ENCODE results near the gene RTP1. TPM values are rescaled to one million over a fixed set of nuclear protein-coding genes. Genes with fewer than 3 reads are reported as not detected.

Gene RTP1
- total RNA-seq, 1 experiment from 2014 or later = not detected

- POLR2A ChIA-PET (ENCODE audit: unreplicated experiment) = interaction anchor here (0.6 kb wide), 1 partner anchor 654 kb away, joined by 4 read pairs; no protein-coding TSS in a partner anchor
- H3K9me2 ChIP-seq (ENCODE audit: insufficient read depth) = no peaks in the 10 kb centered on the region
- H3K79me2 ChIP-seq (ENCODE audit: low read depth) = no peaks in the 10 kb centered on the region
- no peaks in the 10 kb centered on the region for H3K27me3 ChIP-seq (ENCODE audit: insufficient read depth, low read depth)
- CTCF ChIA-PET = no interaction called here
- no TSS peak for BruUV-seq (replicated peaks)
- TF ChIP-seq EZH2 (IDR thresholded peaks at IDR 0.05; ENCODE audit: low read depth) = no peak
- TF ChIP-seq CTCF (conservative IDR thresholded peaks at IDR 0.05) = no peak
- no peak overlapping the region for H3K27ac ChIP-seq
- no peak overlapping the region for H2AFZ ChIP-seq
- H3K4me2 ChIP-seq = no peak overlapping the region
- intact Hi-C loops (cut with micrococcal nuclease; ENCODE audit: unreplicated experiment) = no loop called here
- no peak for DNase-seq
- no peaks in the 10 kb centered on the region for H4K20me1 ChIP-seq (ENCODE audit: insufficient read depth)
- H3F3A ChIP-seq (ENCODE audit: insufficient read depth, low read depth) = no peaks in the 10 kb centered on the region
- no peak overlapping the region for H3K4me3 ChIP-seq
- no peaks in the 10 kb centered on the region for H3K9me3 ChIP-seq (ENCODE audit: insufficient read depth, low read depth)
- no peaks in the 10 kb centered on the region for H3K36me3 ChIP-seq (ENCODE audit: low read depth)
- no peaks in the 10 kb centered on the region for H3K4me1 ChIP-seq (replicated peaks; ENCODE audit: insufficient read depth)
Observed at GRCh38 chr3:187242900-187243299, 45.6 kb downstream of the RTP1 start.

- Histone ChIP-seq H3K79me2 (ENCODE audit: low read depth) (no peaks in the 10 kb centered on the region), H3K4me2 (no peak overlapping the region), H4K20me1 (ENCODE audit: insufficient read depth) (no peaks in the 10 kb centered on the region), H3K4me3 (no peak overlapping the region), H3F3A (ENCODE audit: insufficient read depth, low read depth) (no peaks in the 10 kb centered on the region), H3K36me3 (ENCODE audit: low read depth) (no peaks in the 10 kb centered on the region), H3K4me1 (replicated peaks; ENCODE audit: insufficient read depth) (no peaks in the 10 kb centered on the region), H3K27ac (no peak overlapping the region), H3K9me3 (ENCODE audit: insufficient read depth, low read depth) (no peaks in the 10 kb centered on the region), H2AFZ (no peak overlapping the region), H3K9me2 (ENCODE audit: insufficient read depth) (no peaks in the 10 kb centered on the region), H3K27me3 (ENCODE audit: insufficient read depth, low read depth) (no peaks in the 10 kb centered on the region)
- intact Hi-C loops (cut with micrococcal nuclease; ENCODE audit: unreplicated experiment) = no loop called here
- ChIA-PET CTCF (no interaction called here), POLR2A (ENCODE audit: unreplicated experiment) (no interaction called here)
- no peak for DNase-seq
- BruUV-seq (replicated peaks) = no TSS peak
- TF ChIP-seq CTCF (conservative IDR thresholded peaks at IDR 0.05) (no peak), EZH2 (IDR thresholded peaks at IDR 0.05; ENCODE audit: low read depth) (no peak)
Observed at GRCh38 chr3:187243933-187244524, 46.7 kb downstream of the RTP1 start.

GRCh38 chr3:187247398-187247797, 50.1 kb downstream of the RTP1 start:
- H3K27me3 ChIP-seq (ENCODE audit: insufficient read depth, low read depth) = no peaks in the 10 kb centered on the region
- no peaks in the 10 kb centered on the region for H3K4me1 ChIP-seq (replicated peaks; ENCODE audit: insufficient read depth)
- no peaks in the 10 kb centered on the region for H3K9me3 ChIP-seq (ENCODE audit: insufficient read depth, low read depth)
- TF ChIP-seq CTCF (conservative IDR thresholded peaks at IDR 0.05) (no peak), EZH2 (IDR thresholded peaks at IDR 0.05; ENCODE audit: low read depth) (no peak)
- H4K20me1 ChIP-seq (ENCODE audit: insufficient read depth) = no peaks in the 10 kb centered on the region
- H3K4me3 ChIP-seq = no peak overlapping the region
- intact Hi-C loops (cut with micrococcal nuclease; ENCODE audit: unreplicated experiment) = no loop called here
- no peaks in the 10 kb centered on the region for H3K9me2 ChIP-seq (ENCODE audit: insufficient read depth)
- POLR2A ChIA-PET (ENCODE audit: unreplicated experiment) = interaction anchor here (0.6 kb wide), 1 partner anchor 37 kb away, joined by 8 read pairs; no protein-coding TSS in a partner anchor
- H2AFZ ChIP-seq = no peak overlapping the region
- DNase-seq = no peak
- no peak overlapping the region for H3K27ac ChIP-seq
- BruUV-seq (replicated peaks) = no TSS peak
- no peaks in the 10 kb centered on the region for H3F3A ChIP-seq (ENCODE audit: insufficient read depth, low read depth)
- no peaks in the 10 kb centered on the region for H3K79me2 ChIP-seq (ENCODE audit: low read depth)
- CTCF ChIA-PET = no interaction called here
- no peak overlapping the region for H3K4me2 ChIP-seq
- no peaks in the 10 kb centered on the region for H3K36me3 ChIP-seq (ENCODE audit: low read depth)

Other genes with a start within 250 kb of the RTP1 start
- 73.9 and 81.3 TPM in 2 replicates for gene RPL39L, start 58.0 kb upstream of the RTP1 start, total RNA-seq (2021)
- gene MASP1, start 94.3 kb downstream of the RTP1 start, total RNA-seq (2021) = not detected in 2 replicates
- 0.90 and 3.2 TPM in 2 replicates for gene RTP4, start 170.9 kb downstream of the RTP1 start, total RNA-seq (2021)